ENCODE measurements around the gene THADA.
"Not testable (repeated sequence)": the region's sequence is repeated elsewhere in the genome, so short reads cannot be mapped to it uniquely, and the experiment has no call there.

THADA gene

DNA sequence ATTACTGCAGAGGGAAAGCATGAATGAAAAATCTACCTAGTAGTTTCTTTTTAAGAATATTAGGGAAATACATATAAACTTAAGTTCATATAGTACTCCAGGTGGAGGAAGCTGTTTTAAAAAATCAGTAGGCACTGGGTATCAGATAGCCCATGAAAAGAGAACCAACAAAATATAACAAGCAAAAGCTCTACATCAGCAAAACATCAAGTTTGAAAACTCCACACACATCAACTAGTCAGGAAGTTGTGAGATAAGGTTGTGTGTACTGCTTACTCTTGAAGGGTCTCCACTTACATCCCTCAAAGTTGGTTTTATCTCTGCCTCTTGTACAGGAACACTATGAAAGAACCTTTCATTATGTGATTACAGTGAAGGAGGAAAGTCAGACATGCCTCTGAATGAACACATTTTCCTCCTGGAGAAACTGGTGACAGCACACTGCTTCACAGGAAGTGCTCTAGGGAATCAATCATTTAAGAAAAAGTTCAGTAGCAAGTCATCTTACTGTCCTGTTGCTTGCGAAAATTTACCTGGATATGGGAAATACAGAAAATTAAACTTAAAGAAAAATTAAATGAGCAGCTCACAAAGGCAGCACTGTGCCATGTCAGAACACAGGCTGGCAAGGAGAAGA lies 57.7 kb downstream of the THADA start:
- Histone ChIP-seq H2AFZ (ENCODE audit: low read depth, low read length) (no peak overlapping the region), H3K27ac (ENCODE audit: low read length) (no peak overlapping the region), H3K27me3 (ENCODE audit: insufficient read depth, low read length, poor library complexity) (no peaks in the 10 kb centered on the region), H3K36me3 (ENCODE audit: insufficient read depth, low read length) (peaks cover 34% of the 10 kb centered on the region; the same call in 1 of the 2 replicates), H3K9me3 (ENCODE audit: insufficient read depth, low read length, severe bottlenecking) (no peaks in the 10 kb centered on the region), H3K9ac (ENCODE audit: low read depth, low read length) (no peak overlapping the region), H3K79me2 (ENCODE audit: insufficient read depth, low read length) (no peaks in the 10 kb centered on the region), H4K20me1 (ENCODE audit: insufficient read depth, low read length) (no peaks in the 10 kb centered on the region), H3K4me2 (ENCODE audit: insufficient read depth, low read length) (no peak overlapping the region), H3K4me1 (ENCODE audit: insufficient read depth, low read length) (no peaks in the 10 kb centered on the region), H3K4me3 (ENCODE audit: low read depth in 1 of 2, low read length in 2 of 2) (no peak overlapping the region)
- no peak for ATAC-seq (ENCODE audit: insufficient read depth, low read depth)
- TF ChIP-seq EZH2 (IDR thresholded peaks at IDR 0.05; ENCODE audit: borderline replicate concordance, low read depth, low read length, severe bottlenecking): no peak
- TF ChIP-seq, protein P1, sequence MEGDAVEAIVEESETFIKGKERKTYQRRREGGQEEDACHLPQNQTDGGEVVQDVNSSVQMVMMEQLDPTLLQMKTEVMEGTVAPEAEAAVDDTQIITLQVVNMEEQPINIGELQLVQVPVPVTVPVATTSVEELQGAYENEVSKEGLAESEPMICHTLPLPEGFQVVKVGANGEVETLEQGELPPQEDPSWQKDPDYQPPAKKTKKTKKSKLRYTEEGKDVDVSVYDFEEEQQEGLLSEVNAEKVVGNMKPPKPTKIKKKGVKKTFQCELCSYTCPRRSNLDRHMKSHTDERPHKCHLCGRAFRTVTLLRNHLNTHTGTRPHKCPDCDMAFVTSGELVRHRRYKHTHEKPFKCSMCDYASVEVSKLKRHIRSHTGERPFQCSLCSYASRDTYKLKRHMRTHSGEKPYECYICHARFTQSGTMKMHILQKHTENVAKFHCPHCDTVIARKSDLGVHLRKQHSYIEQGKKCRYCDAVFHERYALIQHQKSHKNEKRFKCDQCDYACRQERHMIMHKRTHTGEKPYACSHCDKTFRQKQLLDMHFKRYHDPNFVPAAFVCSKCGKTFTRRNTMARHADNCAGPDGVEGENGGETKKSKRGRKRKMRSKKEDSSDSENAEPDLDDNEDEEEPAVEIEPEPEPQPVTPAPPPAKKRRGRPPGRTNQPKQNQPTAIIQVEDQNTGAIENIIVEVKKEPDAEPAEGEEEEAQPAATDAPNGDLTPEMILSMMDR (IDR thresholded peaks at IDR 0.05; ENCODE audit: borderline replicate concordance, extremely low read depth, low read length, poor library complexity, severe bottlenecking): no peak
- no peak for DNase-seq

DNA sequence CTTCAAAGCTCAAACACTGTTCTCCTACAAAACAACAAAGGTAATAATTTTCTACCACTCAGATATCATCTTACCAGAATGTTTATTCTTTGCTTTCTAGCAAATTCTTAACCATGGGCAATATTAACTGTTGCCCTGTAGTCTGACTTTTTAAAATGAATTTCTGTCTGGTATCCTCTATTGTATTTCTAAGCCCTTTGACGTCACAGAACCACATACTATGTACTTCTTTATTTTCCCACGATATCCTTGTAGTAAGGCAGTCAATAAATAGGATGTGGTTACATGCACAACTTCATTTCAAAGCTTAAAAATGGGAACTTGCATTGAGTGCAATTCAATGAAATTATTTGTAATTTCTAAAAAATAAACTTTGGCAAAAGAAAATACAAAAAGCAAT lies 58.7 kb downstream of the THADA start:
- no peak overlapping the region for H3K9ac ChIP-seq (ENCODE audit: low read depth, low read length)
- DNase-seq: no peak
- peaks cover 34% of the 10 kb centered on the region; the same call in 1 of the 2 replicates for H3K36me3 ChIP-seq (ENCODE audit: insufficient read depth, low read length)
- no peaks in the 10 kb centered on the region for H3K27me3 ChIP-seq (ENCODE audit: insufficient read depth, low read length, poor library complexity)
- no peaks in the 10 kb centered on the region for H3K4me1 ChIP-seq (ENCODE audit: insufficient read depth, low read length)
- H2AFZ ChIP-seq (ENCODE audit: low read depth, low read length): no peak overlapping the region
- no peak overlapping the region for H3K4me3 ChIP-seq (ENCODE audit: low read depth in 1 of 2, low read length in 2 of 2)
- H4K20me1 ChIP-seq (ENCODE audit: insufficient read depth, low read length): no peaks in the 10 kb centered on the region
- no peaks in the 10 kb centered on the region for H3K79me2 ChIP-seq (ENCODE audit: insufficient read depth, low read length)
- TF ChIP-seq, protein P1 (IDR thresholded peaks at IDR 0.05; ENCODE audit: borderline replicate concordance, extremely low read depth, low read length, poor library complexity, severe bottlenecking): no peak
- TF ChIP-seq EZH2 (IDR thresholded peaks at IDR 0.05; ENCODE audit: borderline replicate concordance, low read depth, low read length, severe bottlenecking): no peak
- no peaks in the 10 kb centered on the region for H3K9me3 ChIP-seq (ENCODE audit: insufficient read depth, low read length, severe bottlenecking)
- H3K4me2 ChIP-seq (ENCODE audit: insufficient read depth, low read length): no peak overlapping the region
- H3K27ac ChIP-seq (ENCODE audit: low read length): no peak overlapping the region
- ATAC-seq (ENCODE audit: insufficient read depth, low read depth): peak; percentile 68

DNA sequence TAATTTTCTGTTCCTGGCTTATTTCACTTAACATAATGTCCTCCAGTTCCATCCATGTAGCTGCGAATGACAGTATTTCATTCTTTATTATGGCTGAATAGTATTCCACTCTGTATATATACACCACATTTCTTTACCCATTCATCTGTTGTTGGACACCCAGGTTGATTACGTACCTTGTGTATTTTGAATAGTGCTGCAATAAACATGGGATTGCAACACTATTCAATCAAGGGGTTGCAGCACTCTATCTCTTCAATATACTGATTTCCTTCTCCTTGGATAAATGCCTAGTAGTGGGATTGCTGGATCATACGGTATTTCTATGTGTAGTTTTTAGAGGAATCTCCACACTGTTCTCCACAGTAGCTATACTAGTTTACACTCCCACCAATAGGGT lies 61.3 kb downstream of the THADA start:
- H2AFZ ChIP-seq (ENCODE audit: low read depth, low read length): no peak overlapping the region
- H3K27me3 ChIP-seq (ENCODE audit: insufficient read depth, low read length, poor library complexity): no peaks in the 10 kb centered on the region
- no peaks in the 10 kb centered on the region for H3K4me1 ChIP-seq (ENCODE audit: insufficient read depth, low read length)
- no peak overlapping the region for H3K4me2 ChIP-seq (ENCODE audit: insufficient read depth, low read length)
- ATAC-seq (ENCODE audit: insufficient read depth, low read depth) (no peak), DNase-seq (no peak)
- TF ChIP-seq, protein P1 (IDR thresholded peaks at IDR 0.05; ENCODE audit: borderline replicate concordance, extremely low read depth, low read length, poor library complexity, severe bottlenecking): no peak
- no peak for TF ChIP-seq EZH2 (IDR thresholded peaks at IDR 0.05; ENCODE audit: borderline replicate concordance, low read depth, low read length, severe bottlenecking)
- H4K20me1 ChIP-seq (ENCODE audit: insufficient read depth, low read length): no peaks in the 10 kb centered on the region
- H3K79me2 ChIP-seq (ENCODE audit: insufficient read depth, low read length): no peaks in the 10 kb centered on the region
- H3K9ac ChIP-seq (ENCODE audit: low read depth, low read length): no peak overlapping the region
- no peak overlapping the region for H3K27ac ChIP-seq (ENCODE audit: low read length)
- no peak overlapping the region for H3K4me3 ChIP-seq (ENCODE audit: low read depth in 1 of 2, low read length in 2 of 2)
- H3K36me3 ChIP-seq (ENCODE audit: insufficient read depth, low read length): peaks cover 27% of the 10 kb centered on the region; the same call in 1 of the 2 replicates
- no peaks in the 10 kb centered on the region for H3K9me3 ChIP-seq (ENCODE audit: insufficient read depth, low read length, severe bottlenecking)

DNA sequence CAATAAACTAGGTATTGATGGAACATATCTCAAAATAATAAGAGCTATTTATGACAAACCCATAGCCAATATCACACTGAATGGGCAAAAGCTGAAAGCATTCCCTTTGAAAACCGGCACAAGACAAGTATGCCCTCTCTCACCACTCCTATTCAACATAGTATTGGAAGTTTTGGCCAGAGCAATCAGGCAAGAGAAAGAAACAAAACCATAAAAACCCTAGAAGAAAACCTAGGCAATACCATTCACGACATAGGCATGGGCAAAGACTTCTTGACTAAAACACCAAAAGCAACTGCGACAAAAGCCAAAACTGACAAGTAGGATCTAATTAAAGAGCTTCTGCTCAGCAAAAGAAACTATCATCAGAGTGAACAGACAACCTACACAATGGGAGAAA lies 63.3 kb downstream of the THADA start:
- H3K4me1 ChIP-seq (ENCODE audit: insufficient read depth, low read length); H3K27me3 ChIP-seq (ENCODE audit: insufficient read depth, low read length, poor library complexity); H3K9me3 ChIP-seq (ENCODE audit: insufficient read depth, low read length, severe bottlenecking); H2AFZ ChIP-seq (ENCODE audit: low read depth, low read length); H3K4me2 ChIP-seq (ENCODE audit: insufficient read depth, low read length); ATAC-seq (ENCODE audit: insufficient read depth, low read depth); DNase-seq; H3K9ac ChIP-seq (ENCODE audit: low read depth, low read length); H4K20me1 ChIP-seq (ENCODE audit: insufficient read depth, low read length); H3K4me3 ChIP-seq (ENCODE audit: low read depth in 1 of 2, low read length in 2 of 2); H3K79me2 ChIP-seq (ENCODE audit: insufficient read depth, low read length); H3K27ac ChIP-seq (ENCODE audit: low read length): not testable (repeated sequence)
- peaks cover 16% of the 10 kb centered on the region; the same call in 1 of the 2 replicates for H3K36me3 ChIP-seq (ENCODE audit: insufficient read depth, low read length)
